Measurements from ENCODE around the gene POFUT1. TPM values are rescaled to one million over a fixed set of nuclear protein-coding genes. Genes with fewer than 3 reads are reported as not detected.

The POFUT1 gene
- total RNA-seq, 1 donor from 2014 or later: 60.6 TPM

DNA sequence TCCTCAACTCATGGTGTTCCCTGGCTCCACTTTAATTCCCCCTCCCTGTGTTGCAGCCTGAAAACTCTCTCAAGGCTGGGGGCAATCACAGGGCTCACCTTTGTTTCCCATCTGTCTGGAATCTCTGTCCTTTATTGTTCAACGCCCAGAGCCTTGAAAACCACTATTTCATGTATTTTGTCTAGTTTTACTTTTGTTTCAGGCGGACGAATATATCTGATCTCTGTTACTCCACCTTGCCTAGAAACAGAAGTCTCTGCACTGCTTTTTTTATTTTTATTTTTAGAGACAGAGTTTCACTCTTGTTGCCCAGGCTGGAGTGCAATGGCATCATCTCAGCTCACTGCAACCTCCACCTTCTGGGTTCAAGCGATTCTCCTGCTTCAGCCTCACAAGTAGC, 27.7 kb upstream of the POFUT1 start:
- no peak overlapping the region for H3K27ac Mint-ChIP-seq (ENCODE audit: unreplicated experiment)
- Histone ChIP-seq H3K4me1 (ENCODE audit: insufficient read depth, low read length) (no peaks in the 10 kb centered on the region), H2AFZ (ENCODE audit: low read depth, low read length) (no peak overlapping the region), H3K36me3 (ENCODE audit: insufficient read depth, low read length) (no peaks in the 10 kb centered on the region), H3K4me2 (ENCODE audit: low read length) (no peak overlapping the region), H3K9ac (ENCODE audit: low read length) (no peak overlapping the region), H3K9me3 (ENCODE audit: insufficient read depth, low read depth, low read length) (peaks cover 4% of the 10 kb centered on the region), H3K27ac (ENCODE audit: low read depth, low read length) (no peak overlapping the region), H4K20me1 (ENCODE audit: insufficient read depth, low read length) (no peaks in the 10 kb centered on the region), H3K27me3 (ENCODE audit: insufficient read depth, low read length) (no peaks in the 10 kb centered on the region), H3K4me3 (ENCODE audit: insufficient read depth, low read depth, low read length) (no peak overlapping the region), H3K79me2 (ENCODE audit: insufficient read depth, low read length) (no peaks in the 10 kb centered on the region)
- FAIRE-seq: no peak
- no peaks in the 10 kb centered on the region for H3K27me3 Mint-ChIP-seq (ENCODE audit: low read depth, unreplicated experiment)
- TF ChIP-seq EZH2 (IDR thresholded peaks at IDR 0.05; ENCODE audit: insufficient read depth, low read length) (no peak), CTCF (IDR thresholded peaks at IDR 0.05; ENCODE audit: insufficient read depth, low read depth, low read length) (no peak)
- no peak overlapping the region for H3K4me3 Mint-ChIP-seq (ENCODE audit: unreplicated experiment)
- H3K36me3 Mint-ChIP-seq (ENCODE audit: low read depth, unreplicated experiment): peaks cover 3% of the 10 kb centered on the region
- H3K9me3 Mint-ChIP-seq (ENCODE audit: unreplicated experiment): peaks cover 4% of the 10 kb centered on the region
- no peaks in the 10 kb centered on the region for H3K4me1 Mint-ChIP-seq (ENCODE audit: low read depth, unreplicated experiment)
- no peak for DNase-seq (ENCODE audit: low read depth)

GRCh38 chr20:32181606-32182005, 26.1 kb upstream of the POFUT1 start:
- Mint-ChIP-seq H3K27me3 (ENCODE audit: low read depth, unreplicated experiment) (no peaks in the 10 kb centered on the region), H3K9me3 (ENCODE audit: unreplicated experiment) (peaks cover 4% of the 10 kb centered on the region), H3K4me1 (ENCODE audit: low read depth, unreplicated experiment) (no peaks in the 10 kb centered on the region), H3K36me3 (ENCODE audit: low read depth, unreplicated experiment) (peaks cover 3% of the 10 kb centered on the region), H3K27ac (ENCODE audit: unreplicated experiment) (no peak overlapping the region), H3K4me3 (ENCODE audit: unreplicated experiment) (no peak overlapping the region)
- Histone ChIP-seq H3K4me2 (ENCODE audit: low read length) (no peak overlapping the region), H3K27me3 (ENCODE audit: insufficient read depth, low read length) (no peaks in the 10 kb centered on the region), H3K27ac (ENCODE audit: low read depth, low read length) (no peak overlapping the region), H2AFZ (ENCODE audit: low read depth, low read length) (no peak overlapping the region), H3K9me3 (ENCODE audit: insufficient read depth, low read depth, low read length) (peaks cover 4% of the 10 kb centered on the region), H3K4me3 (ENCODE audit: insufficient read depth, low read depth, low read length) (no peak overlapping the region), H3K9ac (ENCODE audit: low read length) (no peak overlapping the region), H4K20me1 (ENCODE audit: insufficient read depth, low read length) (no peaks in the 10 kb centered on the region), H3K4me1 (ENCODE audit: insufficient read depth, low read length) (no peaks in the 10 kb centered on the region), H3K79me2 (ENCODE audit: insufficient read depth, low read length) (no peaks in the 10 kb centered on the region), H3K36me3 (ENCODE audit: insufficient read depth, low read length) (no peaks in the 10 kb centered on the region)
- FAIRE-seq (no peak), DNase-seq (ENCODE audit: low read depth) (no peak)
- TF ChIP-seq CTCF (IDR thresholded peaks at IDR 0.05; ENCODE audit: insufficient read depth, low read depth, low read length) (no peak), EZH2 (IDR thresholded peaks at IDR 0.05; ENCODE audit: insufficient read depth, low read length) (no peak)

- H3K9ac ChIP-seq (ENCODE audit: low read length): no peak overlapping the region
- peaks cover 4% of the 10 kb centered on the region for H3K9me3 ChIP-seq (ENCODE audit: insufficient read depth, low read depth, low read length)
- peaks cover 2% of the 10 kb centered on the region for H3K9me3 Mint-ChIP-seq (ENCODE audit: unreplicated experiment)
- peaks cover 8% of the 10 kb centered on the region for H3K79me2 ChIP-seq (ENCODE audit: insufficient read depth, low read length)
- no peaks in the 10 kb centered on the region for H3K4me1 ChIP-seq (ENCODE audit: insufficient read depth, low read length)
- FAIRE-seq: no peak
- no peak overlapping the region for H2AFZ ChIP-seq (ENCODE audit: low read depth, low read length)
- no peak overlapping the region for H3K4me2 ChIP-seq (ENCODE audit: low read length)
- H3K4me3 Mint-ChIP-seq (ENCODE audit: unreplicated experiment): no peak overlapping the region
- no peaks in the 10 kb centered on the region for H3K36me3 ChIP-seq (ENCODE audit: insufficient read depth, low read length)
- H3K4me3 ChIP-seq (ENCODE audit: insufficient read depth, low read depth, low read length): no peak overlapping the region
- no peaks in the 10 kb centered on the region for H3K4me1 Mint-ChIP-seq (ENCODE audit: low read depth, unreplicated experiment)
- no peaks in the 10 kb centered on the region for H3K27me3 Mint-ChIP-seq (ENCODE audit: low read depth, unreplicated experiment)
- TF ChIP-seq CTCF (IDR thresholded peaks at IDR 0.05; ENCODE audit: insufficient read depth, low read depth, low read length) (no peak), EZH2 (IDR thresholded peaks at IDR 0.05; ENCODE audit: insufficient read depth, low read length) (no peak)
- DNase-seq (ENCODE audit: low read depth): no peak
- H3K27ac ChIP-seq (ENCODE audit: low read depth, low read length): no peak overlapping the region
- H4K20me1 ChIP-seq (ENCODE audit: insufficient read depth, low read length): no peaks in the 10 kb centered on the region
- no peaks in the 10 kb centered on the region for H3K27me3 ChIP-seq (ENCODE audit: insufficient read depth, low read length)
- H3K36me3 Mint-ChIP-seq (ENCODE audit: low read depth, unreplicated experiment): peaks cover 2% of the 10 kb centered on the region
- no peak overlapping the region for H3K27ac Mint-ChIP-seq (ENCODE audit: unreplicated experiment)
Measured at GRCh38 chr20:32183947-32184635, 23.6 kb upstream of the POFUT1 start.

Measured in astrocyte (in vitro differentiated cells and primary cell).